ENCODE results near the gene TCL1B. TPM values are rescaled to one million over a fixed set of nuclear protein-coding genes. Genes with fewer than 3 reads are reported as not detected.

TCL1B gene
- total RNA-seq, 1 experiment from 2014 or later, result not detected

DNA sequence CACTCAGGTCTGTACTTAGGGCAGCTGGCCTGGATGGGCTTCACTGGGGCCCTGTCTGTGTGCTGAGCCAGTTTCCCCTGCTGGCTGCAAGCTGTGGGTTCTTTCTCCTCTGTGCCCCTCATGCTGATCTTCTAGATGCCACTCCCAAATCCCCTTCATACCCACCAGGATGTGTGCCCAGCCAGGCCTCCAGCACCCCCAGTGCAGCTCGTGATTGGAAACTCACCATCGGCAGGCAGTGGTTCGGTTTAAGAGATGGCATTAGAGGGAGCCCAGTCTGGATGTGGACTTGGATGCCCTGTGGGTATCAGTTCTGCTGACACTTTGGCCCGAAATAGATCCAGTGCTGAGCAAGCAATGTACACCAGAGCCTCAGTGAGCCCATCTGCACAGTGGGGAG lies 5.9 kb downstream of the TCL1B start:
- no peaks in the 10 kb centered on the region for H3K36me3 Mint-ChIP-seq (ENCODE audit: insufficient read depth, unreplicated experiment)
- intact Hi-C loops (cut with micrococcal nuclease; ENCODE audit: unreplicated experiment), result no loop called here
- no TSS peak for BruUV-seq (replicated peaks)
- H3K27me3 Mint-ChIP-seq (ENCODE audit: unreplicated experiment), result peaks cover 70% of the 10 kb centered on the region
- CTCF ChIA-PET, result no interaction called here
- no peak overlapping the region for H3K4me3 Mint-ChIP-seq (ENCODE audit: low read depth, unreplicated experiment)
- DNase-seq, result no peak
- H3K27ac Mint-ChIP-seq (ENCODE audit: unreplicated experiment), result no peak overlapping the region
- H3K9me3 Mint-ChIP-seq (ENCODE audit: low read depth, unreplicated experiment), result no peaks in the 10 kb centered on the region
- H3K4me1 Mint-ChIP-seq (ENCODE audit: low read depth, unreplicated experiment), result no peaks in the 10 kb centered on the region
- TF ChIP-seq, protein P1, sequence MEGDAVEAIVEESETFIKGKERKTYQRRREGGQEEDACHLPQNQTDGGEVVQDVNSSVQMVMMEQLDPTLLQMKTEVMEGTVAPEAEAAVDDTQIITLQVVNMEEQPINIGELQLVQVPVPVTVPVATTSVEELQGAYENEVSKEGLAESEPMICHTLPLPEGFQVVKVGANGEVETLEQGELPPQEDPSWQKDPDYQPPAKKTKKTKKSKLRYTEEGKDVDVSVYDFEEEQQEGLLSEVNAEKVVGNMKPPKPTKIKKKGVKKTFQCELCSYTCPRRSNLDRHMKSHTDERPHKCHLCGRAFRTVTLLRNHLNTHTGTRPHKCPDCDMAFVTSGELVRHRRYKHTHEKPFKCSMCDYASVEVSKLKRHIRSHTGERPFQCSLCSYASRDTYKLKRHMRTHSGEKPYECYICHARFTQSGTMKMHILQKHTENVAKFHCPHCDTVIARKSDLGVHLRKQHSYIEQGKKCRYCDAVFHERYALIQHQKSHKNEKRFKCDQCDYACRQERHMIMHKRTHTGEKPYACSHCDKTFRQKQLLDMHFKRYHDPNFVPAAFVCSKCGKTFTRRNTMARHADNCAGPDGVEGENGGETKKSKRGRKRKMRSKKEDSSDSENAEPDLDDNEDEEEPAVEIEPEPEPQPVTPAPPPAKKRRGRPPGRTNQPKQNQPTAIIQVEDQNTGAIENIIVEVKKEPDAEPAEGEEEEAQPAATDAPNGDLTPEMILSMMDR (IDR thresholded peaks at IDR 0.05; ENCODE audit: unreplicated experiment), result no peak

DNA sequence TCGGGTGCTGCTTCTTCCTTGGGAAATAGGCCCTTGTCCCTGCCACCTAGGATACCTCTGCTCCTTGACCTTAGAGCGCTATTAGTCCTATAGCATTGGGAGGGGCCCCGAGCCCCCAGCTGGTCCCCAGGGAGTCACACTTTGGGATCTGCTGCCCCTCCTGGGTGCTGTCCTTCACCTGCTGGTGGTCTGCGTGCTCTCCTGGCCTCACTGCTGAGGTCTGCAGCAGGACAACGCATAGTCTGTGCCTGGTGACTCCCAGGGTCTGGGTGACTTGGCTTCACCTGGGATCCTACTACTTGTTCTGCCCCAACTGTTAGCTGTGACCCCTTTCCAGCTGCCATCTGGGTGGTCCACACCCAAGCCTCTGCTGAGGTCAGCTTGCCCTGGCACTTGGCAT lies 8.8 kb downstream of the TCL1B start:
- CTCF ChIA-PET, result no interaction called here
- H3K36me3 Mint-ChIP-seq (ENCODE audit: insufficient read depth, unreplicated experiment), result no peaks in the 10 kb centered on the region
- H3K9me3 Mint-ChIP-seq (ENCODE audit: low read depth, unreplicated experiment), result no peaks in the 10 kb centered on the region
- DNase-seq, result no peak
- intact Hi-C loops (cut with micrococcal nuclease; ENCODE audit: unreplicated experiment), result no loop called here
- no peak overlapping the region for H3K27ac Mint-ChIP-seq (ENCODE audit: unreplicated experiment)
- no peaks in the 10 kb centered on the region for H3K4me1 Mint-ChIP-seq (ENCODE audit: low read depth, unreplicated experiment)
- H3K4me3 Mint-ChIP-seq (ENCODE audit: low read depth, unreplicated experiment), result no peak overlapping the region
- TF ChIP-seq, protein P1 (IDR thresholded peaks at IDR 0.05; ENCODE audit: unreplicated experiment), result no peak
- no TSS peak for BruUV-seq (replicated peaks)
- H3K27me3 Mint-ChIP-seq (ENCODE audit: unreplicated experiment), result peaks cover 80% of the 10 kb centered on the region

DNA sequence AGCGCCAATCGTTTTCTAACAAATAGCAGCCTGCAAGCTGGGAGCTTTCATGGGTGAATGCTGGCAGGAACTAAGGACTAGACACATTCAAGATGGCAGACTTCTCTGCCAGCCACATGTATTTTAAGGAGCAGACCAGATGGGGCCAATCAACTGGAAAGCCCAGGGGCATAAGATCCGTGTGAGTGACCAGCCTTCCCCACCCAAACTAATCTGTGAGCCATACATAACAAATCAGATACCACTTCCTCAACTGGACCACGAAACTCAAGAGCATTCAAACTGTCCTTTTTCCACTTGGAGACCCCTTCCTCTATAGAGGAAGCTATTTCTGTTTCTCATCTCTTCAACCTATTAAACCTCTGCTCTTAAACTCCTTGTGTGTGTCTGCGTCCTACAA lies 9.7 kb downstream of the TCL1B start:
- no peaks in the 10 kb centered on the region for H3K36me3 Mint-ChIP-seq (ENCODE audit: insufficient read depth, unreplicated experiment)
- H3K4me3 Mint-ChIP-seq (ENCODE audit: low read depth, unreplicated experiment), result no peak overlapping the region
- TF ChIP-seq, protein P1 (IDR thresholded peaks at IDR 0.05; ENCODE audit: unreplicated experiment), result no peak
- no peaks in the 10 kb centered on the region for H3K9me3 Mint-ChIP-seq (ENCODE audit: low read depth, unreplicated experiment)
- no peaks in the 10 kb centered on the region for H3K4me1 Mint-ChIP-seq (ENCODE audit: low read depth, unreplicated experiment)
- intact Hi-C loops (cut with micrococcal nuclease; ENCODE audit: unreplicated experiment), result no loop called here
- CTCF ChIA-PET, result no interaction called here
- peaks cover 77% of the 10 kb centered on the region for H3K27me3 Mint-ChIP-seq (ENCODE audit: unreplicated experiment)
- DNase-seq, result no peak
- H3K27ac Mint-ChIP-seq (ENCODE audit: unreplicated experiment), result no peak overlapping the region
- no TSS peak for BruUV-seq (replicated peaks)

DNA sequence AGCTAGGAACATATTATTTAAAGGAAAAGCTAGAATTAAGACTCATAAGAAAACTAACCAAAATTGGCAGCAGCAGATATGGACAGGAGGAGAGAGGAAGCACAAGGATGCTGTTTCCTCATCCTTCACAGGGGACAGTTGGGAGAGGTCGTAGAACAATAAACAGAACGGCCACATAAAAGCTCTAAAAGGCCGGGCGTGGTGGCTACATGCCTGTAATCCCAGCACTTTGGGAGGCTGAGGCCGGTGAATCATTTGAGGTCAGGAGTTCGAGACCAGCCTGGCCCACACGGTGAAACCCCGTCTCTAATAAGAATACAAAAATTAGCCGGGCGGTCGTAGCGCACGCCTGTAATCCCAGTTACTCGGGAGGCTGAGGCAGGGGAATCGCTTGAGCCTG lies 10.5 kb downstream of the TCL1B start:
- Mint-ChIP-seq H3K27me3 (ENCODE audit: unreplicated experiment) (peaks cover 75% of the 10 kb centered on the region), H3K4me3 (ENCODE audit: low read depth, unreplicated experiment) (no peak overlapping the region), H3K4me1 (ENCODE audit: low read depth, unreplicated experiment) (no peaks in the 10 kb centered on the region), H3K9me3 (ENCODE audit: low read depth, unreplicated experiment) (no peaks in the 10 kb centered on the region), H3K36me3 (ENCODE audit: insufficient read depth, unreplicated experiment) (no peaks in the 10 kb centered on the region), H3K27ac (ENCODE audit: unreplicated experiment) (no peak overlapping the region)
- TF ChIP-seq, protein P1 (IDR thresholded peaks at IDR 0.05; ENCODE audit: unreplicated experiment), result no peak
- CTCF ChIA-PET, result no interaction called here
- intact Hi-C loops (cut with micrococcal nuclease; ENCODE audit: unreplicated experiment), result no loop called here
- BruUV-seq (replicated peaks), result no TSS peak
- DNase-seq, result no peak

DNA sequence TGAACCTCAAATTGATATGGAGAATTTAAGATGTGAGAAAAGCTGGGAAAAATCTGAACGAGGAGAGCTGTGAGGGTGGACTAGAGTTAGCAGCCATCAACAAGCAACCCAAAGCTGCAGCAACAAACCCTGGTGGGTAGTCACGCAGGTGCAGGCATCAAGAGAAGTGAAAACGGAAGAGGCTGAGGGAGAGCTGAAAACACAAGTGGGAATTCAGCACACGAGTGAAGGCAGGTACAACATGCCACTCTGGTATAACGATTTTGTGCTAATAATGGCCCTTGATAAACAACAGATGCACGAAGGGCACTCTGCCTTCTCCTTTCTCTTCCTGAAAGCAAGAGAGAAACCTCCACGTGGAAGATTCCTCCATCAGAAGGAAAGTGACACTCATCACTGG lies 11.5 kb downstream of the TCL1B start:
- H3K27me3 Mint-ChIP-seq (ENCODE audit: unreplicated experiment), result peaks cover 75% of the 10 kb centered on the region
- TF ChIP-seq, protein P1 (IDR thresholded peaks at IDR 0.05; ENCODE audit: unreplicated experiment), result no peak
- no peaks in the 10 kb centered on the region for H3K4me1 Mint-ChIP-seq (ENCODE audit: low read depth, unreplicated experiment)
- DNase-seq, result no peak
- no TSS peak for BruUV-seq (replicated peaks)
- no peak overlapping the region for H3K4me3 Mint-ChIP-seq (ENCODE audit: low read depth, unreplicated experiment)
- H3K9me3 Mint-ChIP-seq (ENCODE audit: low read depth, unreplicated experiment), result no peaks in the 10 kb centered on the region
- intact Hi-C loops (cut with micrococcal nuclease; ENCODE audit: unreplicated experiment), result no loop called here
- no peak overlapping the region for H3K27ac Mint-ChIP-seq (ENCODE audit: unreplicated experiment)
- CTCF ChIA-PET, result no interaction called here
- no peaks in the 10 kb centered on the region for H3K36me3 Mint-ChIP-seq (ENCODE audit: insufficient read depth, unreplicated experiment)

Data from Calu3 (cell line).